ENCODE results near the gene FBXL7. TPM values are rescaled to one million over a fixed set of nuclear protein-coding genes. Genes with fewer than 3 reads are reported as not detected.

Gene FBXL7
- polyA plus RNA-seq, 1 donor (not counting 4 experiments of a cell fraction or from before 2014, with no cell fraction given) = 0.22 TPM

DNA sequence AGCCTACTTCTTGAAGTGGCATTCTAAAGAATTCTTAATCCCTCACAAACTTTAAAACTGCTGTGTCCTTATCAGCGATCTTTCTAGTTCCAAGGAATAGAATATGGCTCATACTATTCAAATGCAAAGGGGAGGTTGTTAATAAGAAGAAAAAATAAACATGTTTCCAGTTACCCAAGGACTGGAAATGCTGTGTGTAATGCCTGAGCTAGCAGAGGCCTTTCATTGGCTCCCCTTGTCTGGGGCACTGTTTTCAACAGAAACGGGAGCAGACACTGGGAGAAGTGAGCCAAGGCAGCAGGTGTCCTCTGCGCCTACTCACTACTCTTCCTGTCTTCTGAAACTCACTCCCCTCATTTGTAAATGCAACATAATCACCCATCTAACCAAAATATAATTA, 426.6 kb downstream of the FBXL7 start:
- Histone ChIP-seq H4K20me1 (ENCODE audit: control insufficient read depth, extremely low read depth, insufficient read depth, low read length) (no peaks in the 10 kb centered on the region), H3K9me3 (ENCODE audit: control insufficient read depth, low read depth, low read length) (no peaks in the 10 kb centered on the region), H3K9me1 (ENCODE audit: control insufficient read depth, extremely low read depth, insufficient read depth, low read length) (no peaks in the 10 kb centered on the region), H3K79me2 (ENCODE audit: control insufficient read depth, insufficient read depth, low read length) (no peaks in the 10 kb centered on the region), H3K36me3 (ENCODE audit: control insufficient read depth in 2 of 2, extremely low read depth in 1 of 2, insufficient read depth in 2 of 2, low read length in 2 of 2) (no peaks in the 10 kb centered on the region), H3K4me2 (ENCODE audit: control insufficient read depth, extremely low read depth, insufficient read depth, low read depth, low read length) (no peak overlapping the region), H3K4me3 (ENCODE audit: control insufficient read depth in 2 of 3, extremely low read depth in 1 of 3, insufficient read depth in 2 of 3, low read depth in 1 of 3, low read length in 3 of 3) (no peak overlapping the region), H3K27ac (ENCODE audit: control insufficient read depth, insufficient read depth, low read length) (no peak overlapping the region), H2AFZ (ENCODE audit: control insufficient read depth, low read length) (no peak overlapping the region), H3K4me1 (ENCODE audit: control insufficient read depth, extremely low read depth, insufficient read depth, low read length) (no peaks in the 10 kb centered on the region), H3K9ac (ENCODE audit: control insufficient read depth, extremely low read depth, insufficient read depth, low read length) (no peak overlapping the region), H3K27me3 (ENCODE audit: control insufficient read depth, extremely low read depth, insufficient read depth, low read length) (no peaks in the 10 kb centered on the region)
- dilution Hi-C loops (cut with MboI; ENCODE audit: extremely low pct_ligation_motif_present, low sequenced_read_pairs) = no loop called here
- DNase-seq (ENCODE audit: low read depth, low spot score) (no peak), FAIRE-seq (no peak)
- TF ChIP-seq, protein P1, sequence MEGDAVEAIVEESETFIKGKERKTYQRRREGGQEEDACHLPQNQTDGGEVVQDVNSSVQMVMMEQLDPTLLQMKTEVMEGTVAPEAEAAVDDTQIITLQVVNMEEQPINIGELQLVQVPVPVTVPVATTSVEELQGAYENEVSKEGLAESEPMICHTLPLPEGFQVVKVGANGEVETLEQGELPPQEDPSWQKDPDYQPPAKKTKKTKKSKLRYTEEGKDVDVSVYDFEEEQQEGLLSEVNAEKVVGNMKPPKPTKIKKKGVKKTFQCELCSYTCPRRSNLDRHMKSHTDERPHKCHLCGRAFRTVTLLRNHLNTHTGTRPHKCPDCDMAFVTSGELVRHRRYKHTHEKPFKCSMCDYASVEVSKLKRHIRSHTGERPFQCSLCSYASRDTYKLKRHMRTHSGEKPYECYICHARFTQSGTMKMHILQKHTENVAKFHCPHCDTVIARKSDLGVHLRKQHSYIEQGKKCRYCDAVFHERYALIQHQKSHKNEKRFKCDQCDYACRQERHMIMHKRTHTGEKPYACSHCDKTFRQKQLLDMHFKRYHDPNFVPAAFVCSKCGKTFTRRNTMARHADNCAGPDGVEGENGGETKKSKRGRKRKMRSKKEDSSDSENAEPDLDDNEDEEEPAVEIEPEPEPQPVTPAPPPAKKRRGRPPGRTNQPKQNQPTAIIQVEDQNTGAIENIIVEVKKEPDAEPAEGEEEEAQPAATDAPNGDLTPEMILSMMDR (optimal IDR thresholded peaks at IDR 0.05 in 1 of 3, IDR thresholded peaks at IDR 0.05 in 1 of 3, conservative IDR thresholded peaks at IDR 0.05 in 1 of 3; ENCODE audit: extremely low read depth in 1 of 3, insufficient read depth in 2 of 3, low read length in 3 of 3) = no peak
- TF ChIP-seq EZH2 (IDR thresholded peaks at IDR 0.05; ENCODE audit: low read length) = no peak

- Histone ChIP-seq H3K36me3 (ENCODE audit: control insufficient read depth in 2 of 2, extremely low read depth in 1 of 2, insufficient read depth in 2 of 2, low read length in 2 of 2) (no peaks in the 10 kb centered on the region), H3K4me2 (ENCODE audit: control insufficient read depth, extremely low read depth, insufficient read depth, low read depth, low read length) (no peak overlapping the region), H3K9me1 (ENCODE audit: control insufficient read depth, extremely low read depth, insufficient read depth, low read length) (no peaks in the 10 kb centered on the region), H3K27ac (ENCODE audit: control insufficient read depth, insufficient read depth, low read length) (no peak overlapping the region), H3K79me2 (ENCODE audit: control insufficient read depth, insufficient read depth, low read length) (no peaks in the 10 kb centered on the region), H3K9ac (ENCODE audit: control insufficient read depth, extremely low read depth, insufficient read depth, low read length) (no peak overlapping the region), H4K20me1 (ENCODE audit: control insufficient read depth, extremely low read depth, insufficient read depth, low read length) (no peaks in the 10 kb centered on the region), H3K4me3 (ENCODE audit: control insufficient read depth in 2 of 3, extremely low read depth in 1 of 3, insufficient read depth in 2 of 3, low read depth in 1 of 3, low read length in 3 of 3) (no peak overlapping the region), H3K27me3 (ENCODE audit: control insufficient read depth, extremely low read depth, insufficient read depth, low read length) (no peaks in the 10 kb centered on the region), H3K9me3 (ENCODE audit: control insufficient read depth, low read depth, low read length) (no peaks in the 10 kb centered on the region), H2AFZ (ENCODE audit: control insufficient read depth, low read length) (no peak overlapping the region), H3K4me1 (ENCODE audit: control insufficient read depth, extremely low read depth, insufficient read depth, low read length) (no peaks in the 10 kb centered on the region)
- no peak for DNase-seq (ENCODE audit: low read depth, low spot score)
- dilution Hi-C loops (cut with MboI; ENCODE audit: extremely low pct_ligation_motif_present, low sequenced_read_pairs) = no loop called here
- TF ChIP-seq, protein P1 (optimal IDR thresholded peaks at IDR 0.05 in 1 of 3, IDR thresholded peaks at IDR 0.05 in 1 of 3, conservative IDR thresholded peaks at IDR 0.05 in 1 of 3; ENCODE audit: extremely low read depth in 1 of 3, insufficient read depth in 2 of 3, low read length in 3 of 3) = no peak
- TF ChIP-seq EZH2 (IDR thresholded peaks at IDR 0.05; ENCODE audit: low read length) = no peak
- no peak for FAIRE-seq
Observed at GRCh38 chr5:15927710-15928380, 427.9 kb downstream of the FBXL7 start.
